ENCODE measurements around the gene DHODH. TPM values are rescaled to one million over a fixed set of nuclear protein-coding genes. Genes with fewer than 3 reads are reported as not detected.

DHODH gene
- total and polyA plus RNA-seq, 2 of the 13 experiments (the other 11 are each of a cell fraction or from before 2014, with no cell fraction given) = 10.7 to 16.4 TPM

- peak; percentile 62; the same call in 1 of the 2 replicates for TF ChIP-seq ZBTB4 (CRISPR knock-in tag; IDR thresholded peaks at IDR 0.05; ENCODE audit: borderline replicate concordance)
- TF ChIP-seq SALL1 (CRISPR knock-in tag; IDR thresholded peaks at IDR 0.05) = peak; percentile 12; the same call in 1 of the 2 replicates
- TF ChIP-seq, protein P1, sequence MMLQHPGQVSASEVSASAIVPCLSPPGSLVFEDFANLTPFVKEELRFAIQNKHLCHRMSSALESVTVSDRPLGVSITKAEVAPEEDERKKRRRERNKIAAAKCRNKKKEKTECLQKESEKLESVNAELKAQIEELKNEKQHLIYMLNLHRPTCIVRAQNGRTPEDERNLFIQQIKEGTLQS (CRISPR knock-in tag; IDR thresholded peaks at IDR 0.05) = no peak
- TF ChIP-seq NPAS2 (CRISPR knock-in tag; IDR thresholded peaks at IDR 0.05; ENCODE audit: borderline replicate concordance) = no peak
- TF ChIP-seq, protein P2, sequence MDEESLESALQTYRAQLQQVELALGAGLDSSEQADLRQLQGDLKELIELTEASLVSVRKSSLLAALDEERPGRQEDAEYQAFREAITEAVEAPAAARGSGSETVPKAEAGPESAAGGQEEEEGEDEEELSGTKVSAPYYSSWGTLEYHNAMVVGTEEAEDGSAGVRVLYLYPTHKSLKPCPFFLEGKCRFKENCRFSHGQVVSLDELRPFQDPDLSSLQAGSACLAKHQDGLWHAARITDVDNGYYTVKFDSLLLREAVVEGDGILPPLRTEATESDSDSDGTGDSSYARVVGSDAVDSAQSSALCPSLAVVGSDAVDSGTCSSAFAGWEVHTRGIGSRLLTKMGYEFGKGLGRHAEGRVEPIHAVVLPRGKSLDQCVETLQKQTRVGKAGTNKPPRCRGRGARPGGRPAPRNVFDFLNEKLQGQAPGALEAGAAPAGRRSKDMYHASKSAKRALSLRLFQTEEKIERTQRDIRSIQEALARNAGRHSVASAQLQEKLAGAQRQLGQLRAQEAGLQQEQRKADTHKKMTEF (CRISPR knock-in tag; IDR thresholded peaks at IDR 0.05) = no peak
- no peak for TF ChIP-seq ATF2 (CRISPR knock-in tag; IDR thresholded peaks at IDR 0.05)
- no peak for TF ChIP-seq ONECUT2 (CRISPR knock-in tag; IDR thresholded peaks at IDR 0.05)
- TF ChIP-seq ZNF724P (CRISPR knock-in tag; IDR thresholded peaks at IDR 0.05; ENCODE audit: borderline replicate concordance) = no peak
- TF ChIP-seq ZNF644 (CRISPR knock-in tag; IDR thresholded peaks at IDR 0.05; ENCODE audit: low read depth) = peak; percentile 68
- TF ChIP-seq FOXO1 (CRISPR knock-in tag; IDR thresholded peaks at IDR 0.05) = peak; percentile 54
- no peak for TF ChIP-seq SIN3B (IDR thresholded peaks at IDR 0.05; ENCODE audit: low read length)
- no peak for TF ChIP-seq DZIP1 (CRISPR knock-in tag; IDR thresholded peaks at IDR 0.05)
- peak; percentile 36; the same call in 1 of the 2 replicates for TF ChIP-seq SP2 (CRISPR knock-in tag; IDR thresholded peaks at IDR 0.05)
- TF ChIP-seq, protein P3, sequence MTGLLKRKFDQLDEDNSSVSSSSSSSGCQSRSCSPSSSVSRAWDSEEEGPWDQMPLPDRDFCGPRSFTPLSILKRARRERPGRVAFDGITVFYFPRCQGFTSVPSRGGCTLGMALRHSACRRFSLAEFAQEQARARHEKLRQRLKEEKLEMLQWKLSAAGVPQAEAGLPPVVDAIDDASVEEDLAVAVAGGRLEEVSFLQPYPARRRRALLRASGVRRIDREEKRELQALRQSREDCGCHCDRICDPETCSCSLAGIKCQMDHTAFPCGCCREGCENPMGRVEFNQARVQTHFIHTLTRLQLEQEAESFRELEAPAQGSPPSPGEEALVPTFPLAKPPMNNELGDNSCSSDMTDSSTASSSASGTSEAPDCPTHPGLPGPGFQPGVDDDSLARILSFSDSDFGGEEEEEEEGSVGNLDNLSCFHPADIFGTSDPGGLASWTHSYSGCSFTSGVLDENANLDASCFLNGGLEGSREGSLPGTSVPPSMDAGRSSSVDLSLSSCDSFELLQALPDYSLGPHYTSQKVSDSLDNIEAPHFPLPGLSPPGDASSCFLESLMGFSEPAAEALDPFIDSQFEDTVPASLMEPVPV (CRISPR knock-in tag; IDR thresholded peaks at IDR 0.05) = no peak
- no peak for TF ChIP-seq TOE1 (CRISPR knock-in tag; IDR thresholded peaks at IDR 0.05)
- TF ChIP-seq NCOA2 (CRISPR knock-in tag; IDR thresholded peaks at IDR 0.05) = peak; percentile 55; the same call in 1 of the 2 replicates
- TF ChIP-seq KDM6A (CRISPR knock-in tag; IDR thresholded peaks at IDR 0.05; ENCODE audit: low read depth) = no peak
- no peak for TF ChIP-seq SOX6 (IDR thresholded peaks at IDR 0.05)
- peak; percentile 61 for TF ChIP-seq SOX6 (CRISPR knock-in tag; IDR thresholded peaks at IDR 0.05)
Observed at GRCh38 chr16:72029567-72030271, 21.2 kb downstream of the DHODH start (continued).
